Right atrium auricular region (tissue), 2 donors: ENCODE data around the gene TRIM49. TPM values are rescaled to one million over a fixed set of nuclear protein-coding genes. Genes with fewer than 3 reads are reported as not detected.
"Not testable (repeated sequence)": the region's sequence is repeated elsewhere in the genome, so short reads cannot be mapped to it uniquely, and the experiment has no call there.

Source experiments
- DNase-seq: peaks from one replicate; pipeline ENCODE4 v3.0.0-alpha.2; 2019; ENCODE audit warnings: low spot score
- H3K27ac ChIP-seq, 2 donors: fragments of 200-600 bp; sonication (generic); 1 replicate in 1 of 2; 2 replicates in 1 of 2; pipeline ENCODE4 v1.5.1; 2016 to 2019
- H3K27me3 ChIP-seq, 2 donors: fragments of 200-600 bp; sonication (generic); one replicate each; pipeline versions ENCODE4 v1.5.1 to v1.6.0; 2017 to 2019
- H3K36me3 ChIP-seq: fragments of 200-600 bp; sonication (generic); one replicate; pipeline ENCODE4 v1.5.1; 2016
- H3K4me1 ChIP-seq, 2 donors: fragments of 200-600 bp; sonication (generic); one replicate each; pipeline versions ENCODE4 v1.5.1 to v1.6.0; 2017 to 2019
- H3K4me3 ChIP-seq, 2 donors: fragments of 200-600 bp; sonication (generic); 1 replicate in 1 of 2; 2 replicates in 1 of 2; pipeline ENCODE4 v1.5.1; 2017 to 2019; ENCODE audit warnings: mild to moderate bottlenecking in 1 of 2, moderate library complexity in 1 of 2
- H3K9me3 ChIP-seq, 2 donors: fragments of 200-600 bp; sonication (generic); one replicate each; pipeline ENCODE4 v1.5.1; 2019
- total RNA-seq, 2 donors: library from RNA; depleted of rRNA; stranded (reverse); fragments of >200 nt; gene quantifications; one replicate each; pipeline ENCODE4 v1.1.0, GENCODE V29; 2016

Gene TRIM49, protein sequence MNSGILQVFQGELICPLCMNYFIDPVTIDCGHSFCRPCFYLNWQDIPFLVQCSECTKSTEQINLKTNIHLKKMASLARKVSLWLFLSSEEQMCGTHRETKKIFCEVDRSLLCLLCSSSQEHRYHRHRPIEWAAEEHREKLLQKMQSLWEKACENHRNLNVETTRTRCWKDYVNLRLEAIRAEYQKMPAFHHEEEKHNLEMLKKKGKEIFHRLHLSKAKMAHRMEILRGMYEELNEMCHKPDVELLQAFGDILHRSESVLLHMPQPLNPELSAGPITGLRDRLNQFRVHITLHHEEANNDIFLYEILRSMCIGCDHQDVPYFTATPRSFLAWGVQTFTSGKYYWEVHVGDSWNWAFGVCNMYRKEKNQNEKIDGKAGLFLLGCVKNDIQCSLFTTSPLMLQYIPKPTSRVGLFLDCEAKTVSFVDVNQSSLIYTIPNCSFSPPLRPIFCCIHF
- not detected for total RNA-seq

DNA sequence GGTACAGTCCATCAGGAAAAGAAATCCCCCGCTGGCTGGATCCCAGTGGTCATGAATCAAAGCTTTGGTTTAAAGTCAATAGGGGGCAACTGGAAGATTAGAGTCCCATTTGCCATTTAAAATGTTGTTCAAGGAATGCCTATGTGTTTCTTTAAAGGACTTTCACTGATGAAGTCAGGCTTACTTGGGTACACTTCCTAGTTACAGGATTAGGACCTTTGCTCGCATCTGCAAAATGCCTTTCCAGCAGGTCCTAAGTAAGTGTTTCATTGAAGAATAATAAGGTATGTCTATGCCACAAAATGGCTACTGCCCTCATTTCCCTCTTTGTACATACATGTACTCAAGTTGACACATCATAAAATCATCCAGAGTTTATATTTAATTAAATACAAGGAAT, at the start of gene TRIM49:
TRIM49 (minus strand) TSS at position 101 of the 400 bp plus-strand sequence. CDS start 4,106 bp downstream, outside the sequence.
- not testable (repeated sequence) for H3K4me1 ChIP-seq, H3K27me3 ChIP-seq, H3K36me3 ChIP-seq, DNase-seq, H3K9me3 ChIP-seq, H3K27ac ChIP-seq, H3K4me3 ChIP-seq

DNA sequence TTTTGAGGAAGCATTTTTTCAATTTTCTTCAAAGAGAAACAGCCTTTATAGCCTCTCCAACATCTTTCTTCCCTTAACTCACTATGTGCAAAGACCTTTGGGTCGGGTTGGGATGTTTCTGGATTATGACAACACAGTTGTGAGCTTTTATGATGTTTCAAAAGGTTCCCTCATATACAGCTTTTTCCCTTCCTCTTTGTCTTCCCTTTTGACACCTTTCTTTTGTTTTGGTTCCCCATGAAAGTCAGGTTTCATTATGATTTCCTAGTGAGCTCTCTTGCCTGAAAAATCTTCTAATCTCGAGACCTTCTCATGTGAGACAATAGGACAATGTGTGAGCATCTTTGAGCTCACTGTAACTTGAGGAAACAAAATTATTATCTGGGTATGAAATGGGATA, 18.3 kb upstream of the TRIM49 start:
- DNase-seq, H3K27ac ChIP-seq, H3K4me3 ChIP-seq, H3K36me3 ChIP-seq, H3K4me1 ChIP-seq, H3K27me3 ChIP-seq, H3K9me3 ChIP-seq: not testable (repeated sequence)

DNA sequence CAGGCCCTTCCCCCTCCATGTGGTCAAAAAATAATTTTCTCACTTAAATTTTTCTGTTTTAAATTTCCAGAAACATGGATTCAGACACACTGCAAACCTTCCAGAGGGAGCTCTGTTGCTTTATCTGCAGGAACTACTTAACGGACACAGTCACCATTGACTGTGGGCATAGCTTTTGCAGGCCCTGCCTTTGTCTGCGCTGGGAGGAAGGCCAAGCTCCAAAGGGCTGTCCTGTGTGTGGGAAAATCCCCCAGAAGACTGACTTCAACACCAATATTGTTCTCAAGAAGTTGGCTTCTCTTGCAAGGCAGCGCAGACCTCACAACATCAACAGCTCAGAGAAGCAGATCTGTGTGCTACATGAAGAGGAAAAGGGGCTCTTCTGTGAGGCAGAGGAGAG, 11.6 kb upstream of the TRIM49 start:
- H3K27me3 ChIP-seq, H3K4me3 ChIP-seq, H3K9me3 ChIP-seq, DNase-seq, H3K36me3 ChIP-seq, H3K27ac ChIP-seq, H3K4me1 ChIP-seq: not testable (repeated sequence)

DNA sequence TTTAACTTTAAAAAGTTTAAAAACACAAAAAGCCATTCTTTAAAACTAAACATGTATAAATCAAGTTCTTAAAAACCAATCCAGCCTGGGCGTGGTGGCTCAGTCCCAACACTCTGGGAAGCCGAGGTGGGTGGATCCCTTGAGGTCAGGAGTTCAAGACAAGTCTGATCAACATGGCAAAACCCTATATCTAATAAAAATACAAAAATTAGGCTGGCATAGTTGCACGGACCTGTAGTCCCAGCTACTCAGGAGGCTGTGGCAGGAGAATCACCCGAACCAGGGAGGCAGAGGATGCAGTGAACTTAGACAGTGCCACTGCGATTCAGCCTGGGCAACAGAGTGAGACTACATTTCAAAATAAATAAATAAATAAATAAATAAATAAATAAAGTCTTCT, 5.2 kb upstream of the TRIM49 start:
- H3K27me3 ChIP-seq, DNase-seq: not testable (repeated sequence)

DNA sequence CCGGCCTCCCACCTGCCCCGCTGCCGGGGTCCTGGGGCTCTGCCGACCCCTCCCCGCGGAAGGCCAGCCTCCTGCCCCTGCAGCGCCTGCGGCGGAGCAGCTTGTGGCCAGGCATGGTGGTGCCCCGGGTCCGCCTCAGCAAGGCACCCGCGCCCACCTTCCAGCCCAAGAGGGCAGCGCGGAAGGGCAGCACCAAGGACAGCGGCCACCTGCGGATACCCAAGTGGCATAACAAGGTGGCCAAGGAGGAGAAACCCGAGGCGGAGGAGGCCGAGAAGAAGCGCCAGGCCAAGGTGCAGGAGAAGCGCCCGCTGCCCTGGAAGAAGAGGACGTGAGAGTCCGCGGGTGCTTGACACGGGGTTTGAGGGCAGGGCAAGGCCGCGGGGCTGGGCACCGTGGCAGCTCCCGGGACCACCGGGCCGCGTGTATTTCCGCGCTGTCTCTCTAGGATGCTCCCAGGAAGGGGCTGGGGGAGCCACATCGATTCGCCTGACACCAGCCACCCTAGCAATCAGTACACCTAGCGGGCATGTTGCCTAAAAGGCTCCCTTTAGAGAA, 20.8 kb downstream of the TRIM49 start:
- not testable (repeated sequence) for H3K4me1 ChIP-seq, H3K4me3 ChIP-seq, H3K27ac ChIP-seq, H3K36me3 ChIP-seq, DNase-seq, H3K9me3 ChIP-seq, H3K27me3 ChIP-seq

More for the DNA sequence above, 5.2 kb upstream of the TRIM49 start:
- H3K4me1 ChIP-seq, H3K36me3 ChIP-seq, H3K4me3 ChIP-seq, H3K9me3 ChIP-seq, H3K27ac ChIP-seq: not testable (repeated sequence)

DNA sequence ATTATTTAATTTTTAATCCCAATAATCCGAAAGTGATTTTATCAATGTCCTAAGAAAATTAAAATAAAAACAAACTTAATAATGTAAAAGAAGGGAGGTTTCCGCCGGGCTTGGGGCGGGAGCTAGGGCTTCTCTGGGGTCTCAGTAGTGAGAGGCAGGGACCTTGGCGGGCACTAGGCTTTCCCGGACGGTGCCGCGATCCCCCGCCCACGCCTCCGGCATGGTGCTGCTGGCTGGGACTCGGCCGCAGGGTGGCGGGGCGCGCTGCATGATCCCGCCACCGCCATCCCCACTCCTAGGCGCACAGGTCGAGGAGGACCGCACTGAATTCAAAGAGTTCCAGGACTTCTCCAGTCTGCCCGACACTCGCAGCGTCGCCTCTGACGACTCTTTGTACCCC, 22.6 kb downstream of the TRIM49 start:
- DNase-seq, H3K9me3 ChIP-seq, H3K27me3 ChIP-seq: not testable (repeated sequence)

DNA sequence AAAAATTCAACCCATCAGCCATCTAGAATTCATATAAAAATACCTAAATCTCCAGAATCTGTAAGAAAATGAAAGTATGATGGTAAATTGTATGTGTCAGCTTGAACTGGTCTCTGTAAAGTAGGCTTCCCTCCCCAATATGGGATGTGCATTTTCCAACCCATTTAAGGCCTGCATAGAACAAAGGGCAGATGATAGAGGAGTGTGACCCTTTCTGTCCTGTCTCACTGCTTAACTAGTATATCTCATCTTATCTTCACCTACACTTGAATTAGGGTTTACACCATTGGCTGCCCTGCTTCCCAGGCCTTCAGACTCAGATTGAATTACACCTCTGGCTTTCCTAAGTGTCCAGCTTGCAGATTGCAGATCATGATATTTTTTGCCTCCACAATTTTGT, 57.6 kb downstream of the TRIM49 start:
- DNase-seq, H3K36me3 ChIP-seq, H3K4me3 ChIP-seq, H3K9me3 ChIP-seq, H3K27me3 ChIP-seq, H3K27ac ChIP-seq, H3K4me1 ChIP-seq: not testable (repeated sequence)

More for the DNA sequence above, 22.6 kb downstream of the TRIM49 start:
- not testable (repeated sequence) for H3K4me3 ChIP-seq, H3K4me1 ChIP-seq, H3K27ac ChIP-seq, H3K36me3 ChIP-seq

Other genes starting within 250 kb of the TRIM49 start
- gene TRIM77, start 98.3 kb downstream of the TRIM49 start, total RNA-seq: not detected
- gene TRIM64B, start 69.9 kb upstream of the TRIM49 start, total RNA-seq: not detected
- not detected for gene TRIM49D1, start 113.7 kb upstream of the TRIM49 start, total RNA-seq
- gene TRIM49D2, start 115.5 kb upstream of the TRIM49 start, total RNA-seq: not detected
- not detected for gene TRIM64, start 157.5 kb upstream of the TRIM49 start, total RNA-seq
- not detected for gene TRIM49C, start 222.5 kb upstream of the TRIM49 start, total RNA-seq